Uterus (tissue), 4 donors: ENCODE results near the gene FUT6. TPM values are rescaled to one million over a fixed set of nuclear protein-coding genes. Genes with fewer than 3 reads are reported as not detected.
"Not testable (repeated sequence)": the region's sequence is repeated elsewhere in the genome, so short reads cannot be mapped to it uniquely, and the experiment has no call there.

ENCODE experiments used
- DNase-seq, 2 donors: peaks; one replicate each; pipeline ENCODE4 v3.0.0-alpha.2; 2019 to 2020
- H3K27ac ChIP-seq, 2 donors: fragments of 200-600 bp; sonication (generic); 1 replicate in 1 of 2; 2 replicates in 1 of 2; pipeline ENCODE4 v1.5.1; 2016 to 2018
- H3K27me3 ChIP-seq, 2 donors: fragments of 200-600 bp; sonication (generic); one replicate each; pipeline ENCODE4 v1.5.1; 2018 to 2019; ENCODE audit warnings: control low read depth in 1 of 2
- H3K36me3 ChIP-seq, 2 donors: fragments of 200-600 bp; sonication (generic); one replicate each; pipeline ENCODE4 v1.5.1; 2019; ENCODE audit warnings: control low read depth in 1 of 2
- H3K4me1 ChIP-seq, 2 donors: fragments of 200-600 bp; sonication (generic); one replicate each; pipeline ENCODE4 v1.5.1; 2018 to 2019; ENCODE audit warnings: control low read depth in 1 of 2
- H3K4me3 ChIP-seq, 2 donors: fragments of 200-600 bp; sonication (generic); 1 replicate in 1 of 2; 2 replicates in 1 of 2; pipeline ENCODE4 v1.5.1; 2018 to 2019; ENCODE audit warnings: mild to moderate bottlenecking in 1 of 2
- H3K9me3 ChIP-seq, 2 donors: fragments of 200-600 bp; sonication (generic); one replicate each; pipeline ENCODE4 v1.5.1; 2019; ENCODE audit warnings: control low read depth in 1 of 2
- POLR2A ChIP-seq, 2 donors: fragments of 450-650 bp; IDR thresholded peaks; one replicate each; pipeline ENCODE4 v1.6.1; 2016; ENCODE audit warnings: antibody characterized with exemption in 2 of 2, mild to moderate bottlenecking in 1 of 2, moderate library complexity in 1 of 2
- intact Hi-C: fragments of 100-400 bp; cut with DNase I; formaldehyde crosslinking; loops from one replicate; pipeline ENCODE4 v1.15.1; 2023; ENCODE audit warnings: low total_unique reads
- total RNA-seq, 4 donors: library from RNA; depleted of rRNA in 3 of 4; stranded (reverse); fragments of >200 nt in 3 of 4; gene quantifications; one replicate each; pipeline versions ENCODE4 v1.1.0 to v1.2.4, GENCODE V29; 2014 to 2023
- TF ChIP-seq, protein P1 (sequence below), 4 experiments: fragments of 200-600 bp in 2 of 4; fragments of 450-650 bp in 2 of 4; sonication (generic) in 2 of 4; IDR thresholded peaks; one replicate each; pipeline ENCODE4 v1.5.1; 2016 to 2019; ENCODE audit warnings: antibody characterized with exemption in 4 of 4, mild to moderate bottlenecking in 2 of 4, moderate library complexity in 1 of 4
- donor health status: DM: yes; HTN: yes; CAD: no.

Gene FUT6
- total RNA-seq, 4 donors from 2014 or later = 0.55 TPM; not detected in 3

DNA sequence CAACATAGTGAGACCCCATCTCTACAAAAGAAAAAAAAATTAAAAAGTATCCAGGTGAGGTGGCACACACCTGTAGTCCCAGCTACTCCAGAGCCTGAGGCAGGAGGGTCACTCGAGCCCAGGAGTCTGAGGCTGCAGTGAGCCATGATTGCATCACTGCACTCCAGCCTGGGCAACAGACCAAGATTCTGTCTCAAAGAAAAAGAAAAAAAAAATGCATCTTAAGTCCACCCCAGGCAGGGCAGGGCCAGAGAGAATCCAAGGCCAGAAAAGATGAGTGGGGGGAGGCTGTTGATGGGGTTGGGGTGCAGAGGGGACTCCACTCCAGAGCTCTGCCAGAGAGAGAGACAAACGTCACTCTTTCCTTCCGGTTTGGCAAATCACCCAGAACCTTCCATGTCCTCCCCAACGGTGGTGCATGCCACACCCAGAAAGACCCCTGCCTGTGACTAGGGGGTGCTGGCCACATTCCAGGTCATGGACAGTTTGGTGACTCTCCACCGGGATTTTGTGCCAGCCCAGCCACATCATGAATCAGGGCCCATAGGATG lies 11.3 kb upstream of the FUT6 start:
- intact Hi-C loops = no loop called here
- DNase-seq = peak; percentile 39 to 57
- no peaks in the 10 kb centered on the region for H3K4me1 ChIP-seq
- H3K27ac ChIP-seq = no peak overlapping the region
- H3K4me3 ChIP-seq = no peak overlapping the region
- TF ChIP-seq, protein P1, sequence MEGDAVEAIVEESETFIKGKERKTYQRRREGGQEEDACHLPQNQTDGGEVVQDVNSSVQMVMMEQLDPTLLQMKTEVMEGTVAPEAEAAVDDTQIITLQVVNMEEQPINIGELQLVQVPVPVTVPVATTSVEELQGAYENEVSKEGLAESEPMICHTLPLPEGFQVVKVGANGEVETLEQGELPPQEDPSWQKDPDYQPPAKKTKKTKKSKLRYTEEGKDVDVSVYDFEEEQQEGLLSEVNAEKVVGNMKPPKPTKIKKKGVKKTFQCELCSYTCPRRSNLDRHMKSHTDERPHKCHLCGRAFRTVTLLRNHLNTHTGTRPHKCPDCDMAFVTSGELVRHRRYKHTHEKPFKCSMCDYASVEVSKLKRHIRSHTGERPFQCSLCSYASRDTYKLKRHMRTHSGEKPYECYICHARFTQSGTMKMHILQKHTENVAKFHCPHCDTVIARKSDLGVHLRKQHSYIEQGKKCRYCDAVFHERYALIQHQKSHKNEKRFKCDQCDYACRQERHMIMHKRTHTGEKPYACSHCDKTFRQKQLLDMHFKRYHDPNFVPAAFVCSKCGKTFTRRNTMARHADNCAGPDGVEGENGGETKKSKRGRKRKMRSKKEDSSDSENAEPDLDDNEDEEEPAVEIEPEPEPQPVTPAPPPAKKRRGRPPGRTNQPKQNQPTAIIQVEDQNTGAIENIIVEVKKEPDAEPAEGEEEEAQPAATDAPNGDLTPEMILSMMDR (IDR thresholded peaks at IDR 0.05) = no peak
- no peak for TF ChIP-seq POLR2A (IDR thresholded peaks at IDR 0.05)
- no peaks in the 10 kb centered on the region for H3K27me3 ChIP-seq
- no peaks in the 10 kb centered on the region for H3K9me3 ChIP-seq
- no peaks in the 10 kb centered on the region for H3K36me3 ChIP-seq

GRCh38 chr19:5850189-5850588 lies 10.7 kb upstream of the FUT6 start:
- Histone ChIP-seq H3K27me3 (no peaks in the 10 kb centered on the region), H3K27ac (no peak overlapping the region), H3K9me3 (no peaks in the 10 kb centered on the region), H3K36me3 (no peaks in the 10 kb centered on the region), H3K4me3 (no peak overlapping the region), H3K4me1 (no peaks in the 10 kb centered on the region)
- no peak for DNase-seq
- intact Hi-C loops = no loop called here
- TF ChIP-seq, protein P1 (IDR thresholded peaks at IDR 0.05) = no peak
- no peak for TF ChIP-seq POLR2A (IDR thresholded peaks at IDR 0.05)

DNA sequence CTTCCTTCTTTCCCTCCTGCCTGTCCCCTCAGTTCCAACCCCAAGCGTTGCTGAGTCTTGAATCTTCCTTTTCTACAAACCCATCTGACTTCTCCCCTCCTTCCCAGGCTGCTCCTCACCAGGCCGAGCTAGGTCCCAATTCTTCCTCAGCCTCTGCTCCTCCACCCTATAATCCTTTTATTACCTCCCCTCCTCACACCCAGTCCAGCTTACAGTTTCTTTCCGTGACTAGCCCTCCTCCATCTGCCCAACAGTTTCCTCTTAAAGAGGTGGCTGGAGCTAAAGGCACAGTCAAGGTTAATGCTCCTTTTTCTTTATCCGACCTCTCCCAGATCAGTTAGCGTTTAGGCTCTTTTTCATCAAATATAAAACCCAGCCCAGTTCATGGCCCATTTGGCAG lies 9.1 kb upstream of the FUT6 start:
- H3K36me3 ChIP-seq, H3K27ac ChIP-seq, H3K4me1 ChIP-seq, DNase-seq, intact Hi-C loops, H3K9me3 ChIP-seq, H3K4me3 ChIP-seq, H3K27me3 ChIP-seq: not testable (repeated sequence)

- H3K9me3 ChIP-seq, H3K36me3 ChIP-seq, H3K4me3 ChIP-seq, intact Hi-C loops, H3K27me3 ChIP-seq, H3K4me1 ChIP-seq, H3K27ac ChIP-seq, DNase-seq: not testable (repeated sequence)
Measured at GRCh38 chr19:5847846-5848245, 8.3 kb upstream of the FUT6 start.

GRCh38 chr19:5844456-5845433 lies 5.2 kb upstream of the FUT6 start:
- no peaks in the 10 kb centered on the region for H3K36me3 ChIP-seq
- no peak overlapping the region for H3K4me3 ChIP-seq
- H3K9me3 ChIP-seq = no peaks in the 10 kb centered on the region
- no peak overlapping the region for H3K27ac ChIP-seq
- no peaks in the 10 kb centered on the region for H3K4me1 ChIP-seq
- DNase-seq = no peak
- TF ChIP-seq POLR2A (IDR thresholded peaks at IDR 0.05) = no peak
- TF ChIP-seq, protein P1 (IDR thresholded peaks at IDR 0.05) = no peak
- intact Hi-C loops = no loop called here
- no peaks in the 10 kb centered on the region for H3K27me3 ChIP-seq

DNA sequence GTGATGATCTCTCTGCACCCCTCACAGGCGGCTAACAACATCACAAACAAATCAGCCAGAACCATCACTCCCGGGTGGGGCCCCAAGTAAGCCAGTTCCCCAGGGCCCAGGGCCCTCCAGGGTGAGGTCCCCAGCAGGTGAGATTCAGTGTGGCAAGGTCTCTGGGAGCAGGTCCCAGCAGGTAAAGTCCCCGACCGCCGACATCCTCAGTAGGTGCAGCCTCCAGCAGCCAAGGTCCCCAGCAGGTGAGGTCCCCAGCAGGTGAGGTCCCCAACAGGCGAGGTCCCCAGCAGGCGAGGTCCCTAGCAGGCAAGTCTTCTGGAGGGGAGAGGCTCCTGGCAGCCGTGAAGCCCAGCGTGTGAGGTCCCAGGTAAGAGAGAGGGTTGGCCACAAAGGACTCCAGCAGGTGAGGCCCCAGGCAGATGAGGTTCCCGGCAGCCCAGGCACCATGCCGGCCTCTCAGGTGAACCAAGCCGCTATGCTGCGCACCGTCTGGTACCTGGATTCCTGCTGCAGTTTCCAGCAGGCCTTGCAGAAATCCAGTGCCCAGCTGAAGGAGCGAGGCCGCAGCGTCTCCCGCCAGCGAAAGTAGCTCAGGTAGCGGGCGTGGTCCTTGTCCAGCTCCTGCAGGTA lies 3.9 kb upstream of the FUT6 start:
- no peaks in the 10 kb centered on the region for H3K9me3 ChIP-seq
- H3K4me3 ChIP-seq = no peak overlapping the region
- H3K36me3 ChIP-seq = no peaks in the 10 kb centered on the region
- no peaks in the 10 kb centered on the region for H3K27me3 ChIP-seq
- intact Hi-C loops = no loop called here
- no peaks in the 10 kb centered on the region for H3K4me1 ChIP-seq
- no peak overlapping the region for H3K27ac ChIP-seq
- DNase-seq = no peak
- no peak for TF ChIP-seq POLR2A (IDR thresholded peaks at IDR 0.05)
- TF ChIP-seq, protein P1 (IDR thresholded peaks at IDR 0.05) = no peak

- H3K9me3 ChIP-seq, DNase-seq, H3K27me3 ChIP-seq, H3K36me3 ChIP-seq, H3K4me1 ChIP-seq, H3K27ac ChIP-seq, H3K4me3 ChIP-seq, intact Hi-C loops: not testable (repeated sequence)
Measured at GRCh38 chr19:5841735-5842111, 2.2 kb upstream of the FUT6 start.
